Measurements from ENCODE around the gene HOGA1. TPM values are rescaled to one million over a fixed set of nuclear protein-coding genes. Genes with fewer than 3 reads are reported as not detected.

Gene HOGA1
- total RNA-seq, 3 donors from 2014 or later, result 1.9 to 11.0 (median 2.3) TPM

DNA sequence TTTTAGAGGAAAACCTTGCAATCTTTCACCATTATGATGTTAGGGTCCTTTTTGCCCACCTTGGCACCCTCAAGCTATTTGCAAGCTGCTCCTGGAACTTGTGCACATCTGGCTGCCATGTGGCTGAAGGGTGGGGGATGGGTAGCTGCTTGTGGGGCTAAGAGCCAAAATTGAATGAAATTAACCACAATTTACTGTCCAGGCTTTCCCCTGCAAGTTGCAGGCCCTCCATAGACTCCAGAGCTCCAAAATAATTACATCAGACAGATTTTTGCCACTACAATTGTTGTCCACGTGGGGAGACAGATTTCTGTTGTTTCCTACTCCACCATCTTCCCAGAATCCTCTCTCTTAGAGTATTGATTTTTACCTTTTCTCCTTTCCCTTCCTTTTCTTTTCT lies 75.4 kb downstream of the HOGA1 start:
- peaks cover 6% of the 10 kb centered on the region for H3K36me3 ChIP-seq

More for the DNA sequence above, 75.4 kb downstream of the HOGA1 start:
- DNase-seq (ENCODE audit: low spot score in 2 of 2), result no peak
- no peak overlapping the region for H3K27ac ChIP-seq
- H3K27me3 ChIP-seq, result no peaks in the 10 kb centered on the region
- no peaks in the 10 kb centered on the region for H3K9me3 ChIP-seq
- TF ChIP-seq POLR2AphosphoS5 (IDR thresholded peaks at IDR 0.05) (no peak), POLR2A (IDR thresholded peaks at IDR 0.05) (no peak)
- TF ChIP-seq, protein P1, sequence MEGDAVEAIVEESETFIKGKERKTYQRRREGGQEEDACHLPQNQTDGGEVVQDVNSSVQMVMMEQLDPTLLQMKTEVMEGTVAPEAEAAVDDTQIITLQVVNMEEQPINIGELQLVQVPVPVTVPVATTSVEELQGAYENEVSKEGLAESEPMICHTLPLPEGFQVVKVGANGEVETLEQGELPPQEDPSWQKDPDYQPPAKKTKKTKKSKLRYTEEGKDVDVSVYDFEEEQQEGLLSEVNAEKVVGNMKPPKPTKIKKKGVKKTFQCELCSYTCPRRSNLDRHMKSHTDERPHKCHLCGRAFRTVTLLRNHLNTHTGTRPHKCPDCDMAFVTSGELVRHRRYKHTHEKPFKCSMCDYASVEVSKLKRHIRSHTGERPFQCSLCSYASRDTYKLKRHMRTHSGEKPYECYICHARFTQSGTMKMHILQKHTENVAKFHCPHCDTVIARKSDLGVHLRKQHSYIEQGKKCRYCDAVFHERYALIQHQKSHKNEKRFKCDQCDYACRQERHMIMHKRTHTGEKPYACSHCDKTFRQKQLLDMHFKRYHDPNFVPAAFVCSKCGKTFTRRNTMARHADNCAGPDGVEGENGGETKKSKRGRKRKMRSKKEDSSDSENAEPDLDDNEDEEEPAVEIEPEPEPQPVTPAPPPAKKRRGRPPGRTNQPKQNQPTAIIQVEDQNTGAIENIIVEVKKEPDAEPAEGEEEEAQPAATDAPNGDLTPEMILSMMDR (IDR thresholded peaks at IDR 0.05), result no peak
- no peak overlapping the region for H3K4me3 ChIP-seq
- H3K4me1 ChIP-seq, result no peaks in the 10 kb centered on the region
- intact Hi-C loops (cut with DNase I; ENCODE audit: low total_unique reads), result no loop called here

Other genes starting within 250 kb of the HOGA1 start
- 10 to 100 TPM; 12.2 to 24.1 (median 15.4) TPM for gene FRAT2, start 249.7 kb upstream of the HOGA1 start, total RNA-seq
- 10 to 100 TPM in 2 of 3 donors, 1 to 10 TPM in 1; 7.7 to 17.7 (median 15.7) TPM for gene RRP12, start 183.0 kb upstream of the HOGA1 start, total RNA-seq
- gene PGAM1, start 158.2 kb upstream of the HOGA1 start, total RNA-seq, result 100 to 1,000 TPM; 162 to 182 (median 171) TPM
- gene EXOSC1, start 138.4 kb upstream of the HOGA1 start, total RNA-seq, result 10 to 100 TPM; 27.7 to 37.9 (median 36.7) TPM
- 10 to 100 TPM; 21.6 to 53.1 (median 44.6) TPM for gene ZDHHC16, start 138.2 kb upstream of the HOGA1 start, total RNA-seq
- gene MMS19, start 86.0 kb upstream of the HOGA1 start, total RNA-seq, result 100 to 1,000 TPM in 1 of 3 donors, 10 to 100 TPM in 2; 73.0 to 109 (median 78.7) TPM
- gene UBTD1, start 85.5 kb upstream of the HOGA1 start, total RNA-seq, result 10 to 100 TPM in 2 of 3 donors, 1 to 10 TPM in 1; 9.9 to 14.7 (median 12.4) TPM
- gene ANKRD2, start 11.6 kb upstream of the HOGA1 start, total RNA-seq, result not detected
- under 1 TPM in 2 of 3 donors, not detected in 1; 0.32 to 0.33 TPM for gene C10orf62, start 5.3 kb downstream of the HOGA1 start, total RNA-seq
- 1 to 10 TPM; 3.5 to 9.4 (median 6.9) TPM for gene MORN4, start 49.1 kb downstream of the HOGA1 start, total RNA-seq
- 10 to 100 TPM; 18.0 to 24.8 (median 21.5) TPM for gene PI4K2A, start 56.3 kb downstream of the HOGA1 start, total RNA-seq
- 10 to 100 TPM; 23.9 to 42.4 (median 39.0) TPM for gene AVPI1, start 102.9 kb downstream of the HOGA1 start, total RNA-seq
- gene MARVELD1, start 129.3 kb downstream of the HOGA1 start, total RNA-seq, result 10 to 100 TPM; 13.4 to 19.8 (median 16.2) TPM
- 10 to 100 TPM; 26.9 to 37.6 (median 29.2) TPM for gene ZFYVE27, start 152.7 kb downstream of the HOGA1 start, total RNA-seq
- 1 to 10 TPM in 1 of 3 donors, under 1 TPM in 2; 0.29 to 1.8 (median 0.33) TPM for gene SFRP5, start 187.6 kb downstream of the HOGA1 start, total RNA-seq

All from breast epithelium (tissue), 4 donors.